Central memory CD8-positive, alpha-beta T cell (primary cell): ENCODE data around the gene ABCA9.
"Not testable (repeated sequence)": the region's sequence is repeated elsewhere in the genome, so short reads cannot be mapped to it uniquely, and the experiment has no call there.

Experiments used
- ATAC-seq: fragments of 150-1000 bp; cut with Tn5 transposase; replicated peaks from 2 replicates; pipeline ENCODE4 v1.10.0; 2022; ENCODE audit warnings: mild to moderate bottlenecking, moderate FRiP score, moderate number of reproducible peaks; ENCODE audit not compliant: poor library complexity, severe bottlenecking; ENCODE audit errors: extremely low read depth
- DNase-seq, 2 donors: peaks; one replicate each; pipeline ENCODE4 v3.0.0; 2021; ENCODE audit warnings: low spot score in 2 of 2
- H3K27ac Mint-ChIP-seq: one replicate; pipeline ENCODE4 v1.8.0; 2022; ENCODE audit warnings: low read depth, mild to moderate bottlenecking, moderate library complexity, mixed read lengths
- H3K27me3 Mint-ChIP-seq: one replicate; pipeline ENCODE4 v1.8.0; 2022; ENCODE audit warnings: mixed read lengths
- H3K36me3 Mint-ChIP-seq: one replicate; pipeline ENCODE4 v1.8.0; 2022; ENCODE audit warnings: mild to moderate bottlenecking, moderate library complexity, mixed read lengths; ENCODE audit not compliant: insufficient read depth
- H3K4me1 Mint-ChIP-seq: one replicate; pipeline ENCODE4 v1.8.0; 2022; ENCODE audit warnings: mixed read lengths
- H3K4me3 Mint-ChIP-seq: one replicate; pipeline ENCODE4 v1.8.0; 2022; ENCODE audit warnings: mild to moderate bottlenecking, moderate library complexity, mixed read lengths
- H3K9me3 Mint-ChIP-seq: one replicate; pipeline ENCODE4 v1.8.0; 2022; ENCODE audit warnings: mixed read lengths

ABCA9 gene

DNA sequence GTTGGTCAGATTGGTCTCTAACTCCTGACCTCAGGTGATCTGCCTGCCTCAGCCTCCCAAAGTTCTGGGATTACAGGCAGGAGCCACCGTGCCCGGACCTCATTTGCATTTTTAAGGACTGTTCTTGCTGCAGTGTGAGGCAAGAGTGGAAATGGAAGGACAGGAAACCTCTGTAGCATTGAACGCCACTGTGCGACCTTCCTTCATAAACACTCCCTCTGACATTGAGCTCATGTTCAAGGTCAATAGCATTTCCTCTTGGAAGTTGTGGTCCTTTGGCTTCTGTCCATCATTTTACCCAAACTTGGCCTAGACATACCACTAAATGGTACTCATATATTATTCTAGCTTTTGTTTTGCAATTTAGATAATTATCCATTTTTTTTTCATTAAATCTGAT, 72.8 kb downstream of the ABCA9 start:
- Mint-ChIP-seq H3K4me3 (no peak overlapping the region), H3K36me3 (no peaks in the 10 kb centered on the region), H3K27ac (no peak overlapping the region), H3K27me3 (no peaks in the 10 kb centered on the region), H3K4me1 (no peaks in the 10 kb centered on the region), H3K9me3 (no peaks in the 10 kb centered on the region)
- DNase-seq (no peak), ATAC-seq (no peak)

- ATAC-seq, result no peak
Observed at GRCh38 chr17:68981288-68981687, 79.4 kb downstream of the ABCA9 start.

DNA sequence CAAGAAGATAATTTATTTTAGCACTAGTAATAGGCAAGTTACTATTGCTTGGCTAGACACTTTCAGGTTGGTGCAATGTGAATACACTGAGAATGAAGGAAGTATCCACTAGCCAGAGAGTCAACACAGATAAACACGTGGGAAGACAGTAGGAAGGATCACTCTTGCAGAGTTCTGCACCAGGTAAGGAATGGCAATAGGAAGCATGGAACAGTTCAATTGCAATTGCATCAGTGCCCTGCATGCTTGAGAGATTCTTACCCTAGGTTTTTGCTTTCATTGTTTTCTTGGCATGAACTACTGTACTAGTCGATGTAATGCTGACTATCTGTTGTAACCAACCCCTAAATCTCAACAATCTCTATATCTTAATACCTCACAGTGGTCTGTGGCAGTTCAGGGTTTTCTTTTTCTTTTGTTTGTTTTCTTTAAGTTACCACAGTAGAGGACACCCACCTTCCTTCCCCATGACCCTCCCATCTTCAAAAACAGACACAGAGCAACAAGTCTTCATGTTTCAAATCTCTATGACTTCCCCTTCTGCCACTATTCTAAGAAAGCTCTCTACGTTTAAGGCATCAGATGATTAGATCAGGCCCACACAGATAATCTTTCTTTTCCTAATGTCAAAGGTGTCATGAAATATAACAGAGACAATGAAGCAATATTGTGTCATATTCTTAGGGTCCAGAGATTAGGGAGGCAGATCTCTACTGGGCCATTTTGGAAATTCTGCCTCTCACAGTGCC, 87.5 kb downstream of the ABCA9 start:
- H3K9me3 Mint-ChIP-seq, result peaks cover 6% of the 10 kb centered on the region
- no peak for ATAC-seq
- peaks cover 27% of the 10 kb centered on the region for H3K27me3 Mint-ChIP-seq
- no peak for DNase-seq
- no peaks in the 10 kb centered on the region for H3K4me1 Mint-ChIP-seq
- no peak overlapping the region for H3K4me3 Mint-ChIP-seq
- no peak overlapping the region for H3K27ac Mint-ChIP-seq
- no peaks in the 10 kb centered on the region for H3K36me3 Mint-ChIP-seq

More at GRCh38 chr17:68981288-68981687, 79.4 kb downstream of the ABCA9 start:
- H3K4me3 Mint-ChIP-seq, result no peak overlapping the region
- no peak overlapping the region for H3K27ac Mint-ChIP-seq
- H3K9me3 Mint-ChIP-seq, result no peaks in the 10 kb centered on the region
- DNase-seq, result no peak
- peaks cover 11% of the 10 kb centered on the region for H3K27me3 Mint-ChIP-seq
- H3K36me3 Mint-ChIP-seq, result no peaks in the 10 kb centered on the region
- no peaks in the 10 kb centered on the region for H3K4me1 Mint-ChIP-seq

DNA sequence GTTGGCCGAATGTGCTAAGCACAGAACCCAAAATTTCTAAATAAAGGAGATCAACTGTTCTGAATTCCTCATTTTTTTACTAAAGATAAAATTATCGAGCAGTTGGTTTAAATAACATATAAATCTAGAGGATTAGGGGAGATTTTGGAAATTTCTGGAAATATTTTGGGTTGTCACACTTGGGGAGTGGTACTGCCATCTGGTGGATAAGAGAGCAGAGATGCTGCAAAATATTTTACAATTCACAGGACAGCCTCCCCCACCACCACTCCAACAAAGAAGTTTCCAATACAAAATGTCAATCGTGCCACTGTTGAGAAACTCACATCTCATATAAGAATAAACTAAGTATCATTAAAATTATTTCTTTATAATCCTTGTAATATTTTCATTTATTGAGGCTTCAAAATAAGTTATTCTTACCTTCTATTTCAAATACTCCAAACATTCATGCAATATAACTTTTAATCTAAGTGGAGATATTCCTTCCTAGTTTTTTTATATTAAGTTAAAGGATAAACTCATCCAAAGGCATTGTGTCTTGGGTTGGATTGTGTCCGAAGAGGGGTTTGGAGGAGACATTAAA, 88.5 kb downstream of the ABCA9 start:
- Mint-ChIP-seq H3K36me3 (no peaks in the 10 kb centered on the region), H3K27me3 (peaks cover 25% of the 10 kb centered on the region), H3K9me3 (peaks cover 6% of the 10 kb centered on the region), H3K4me1 (no peaks in the 10 kb centered on the region), H3K4me3 (no peak overlapping the region), H3K27ac (no peak overlapping the region)
- no peak for ATAC-seq
- no peak for DNase-seq

GRCh38 chr17:68969101-68969500, 91.6 kb downstream of the ABCA9 start:
- H3K4me3 Mint-ChIP-seq, result no peak overlapping the region
- no peaks in the 10 kb centered on the region for H3K27me3 Mint-ChIP-seq
- H3K9me3 Mint-ChIP-seq, result no peaks in the 10 kb centered on the region
- DNase-seq (no peak), ATAC-seq (no peak)
- H3K27ac Mint-ChIP-seq, result no peak overlapping the region
- H3K36me3 Mint-ChIP-seq, result no peaks in the 10 kb centered on the region
- no peaks in the 10 kb centered on the region for H3K4me1 Mint-ChIP-seq

DNA sequence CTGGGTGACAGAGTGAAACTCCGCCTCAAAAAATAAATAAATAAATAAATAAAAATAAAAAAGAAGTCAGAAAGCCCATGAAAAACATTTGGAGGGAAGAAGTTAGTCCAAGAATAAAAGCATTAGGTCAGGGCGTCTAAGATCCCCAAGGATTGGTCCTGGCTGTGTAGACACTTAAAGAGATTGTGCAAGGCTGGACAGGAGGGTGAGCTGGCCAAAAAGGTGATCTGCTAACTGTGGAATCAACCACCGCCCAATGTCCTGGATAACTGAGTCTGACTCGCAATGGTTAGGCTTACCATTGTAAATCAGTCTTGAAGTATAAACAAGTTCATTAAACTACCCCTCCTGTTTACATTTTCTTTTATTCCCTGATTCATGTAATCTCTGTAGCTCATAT, 96.8 kb downstream of the ABCA9 start:
- H3K4me3 Mint-ChIP-seq, result no peak overlapping the region
- no peaks in the 10 kb centered on the region for H3K4me1 Mint-ChIP-seq
- no peak overlapping the region for H3K27ac Mint-ChIP-seq
- H3K27me3 Mint-ChIP-seq, result no peaks in the 10 kb centered on the region
- H3K36me3 Mint-ChIP-seq, result no peaks in the 10 kb centered on the region
- ATAC-seq, result no peak
- H3K9me3 Mint-ChIP-seq, result no peaks in the 10 kb centered on the region
- no peak for DNase-seq

DNA sequence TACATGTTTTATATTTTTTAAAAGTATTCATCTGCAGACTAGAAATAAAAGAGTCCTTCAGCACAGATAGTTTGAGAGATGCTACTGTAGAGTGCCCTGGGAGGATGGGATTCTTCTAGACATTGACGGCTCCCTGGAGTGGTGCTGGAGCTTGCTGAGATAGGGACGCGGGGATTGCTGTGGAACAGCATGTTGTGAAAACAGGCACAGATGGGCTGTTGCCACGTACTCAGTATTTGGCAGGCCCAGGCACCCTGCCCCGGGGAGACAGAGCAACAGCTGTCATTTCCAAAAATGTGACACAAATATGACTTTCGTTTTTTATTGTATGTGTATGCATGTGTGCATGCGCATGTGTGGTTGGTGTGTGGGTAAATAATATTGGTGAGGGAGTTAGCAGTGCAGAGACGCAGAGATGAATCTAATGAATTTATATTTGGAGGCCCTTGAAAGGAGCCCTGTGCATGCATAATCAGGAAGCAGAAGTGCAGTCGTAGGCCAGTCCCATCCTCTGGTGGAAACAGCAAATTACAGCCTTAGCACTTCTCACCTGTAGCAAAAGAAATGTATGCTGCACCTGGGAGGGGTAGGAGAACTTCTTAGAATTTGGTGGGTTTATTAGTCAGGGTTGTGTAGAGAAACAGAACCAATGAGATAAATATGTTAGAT, 99.4 kb downstream of the ABCA9 start:
- H3K36me3 Mint-ChIP-seq, result no peaks in the 10 kb centered on the region
- H3K27me3 Mint-ChIP-seq, result no peaks in the 10 kb centered on the region
- no peaks in the 10 kb centered on the region for H3K9me3 Mint-ChIP-seq
- ATAC-seq (no peak), DNase-seq (no peak)
- H3K4me1 Mint-ChIP-seq, result no peaks in the 10 kb centered on the region
- no peak overlapping the region for H3K27ac Mint-ChIP-seq
- no peak overlapping the region for H3K4me3 Mint-ChIP-seq

GRCh38 chr17:68959117-68959516, 101.6 kb downstream of the ABCA9 start:
- not testable (repeated sequence) for H3K36me3 Mint-ChIP-seq, H3K4me3 Mint-ChIP-seq, H3K4me1 Mint-ChIP-seq, H3K27ac Mint-ChIP-seq, H3K27me3 Mint-ChIP-seq, H3K9me3 Mint-ChIP-seq, DNase-seq, ATAC-seq

DNA sequence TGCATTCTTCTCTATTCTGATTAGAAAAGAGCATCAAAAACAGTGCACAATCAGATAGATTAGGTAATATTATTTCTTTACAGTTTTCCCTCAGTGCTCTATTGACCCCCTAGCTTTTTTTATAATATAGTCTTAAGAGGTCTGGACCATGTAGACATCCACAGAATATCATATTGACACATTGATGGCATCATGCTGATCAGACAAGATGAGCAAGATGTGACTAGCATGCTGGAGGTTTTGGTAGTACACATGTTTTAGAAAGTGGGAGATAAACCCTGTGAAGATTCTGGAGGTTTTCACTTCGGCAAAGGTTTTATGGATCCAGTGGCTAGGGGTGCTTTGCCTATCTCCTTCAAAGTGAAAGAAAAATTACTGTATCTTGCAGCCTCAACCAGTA, 102.8 kb downstream of the ABCA9 start:
- no peak for ATAC-seq

GRCh38 chr17:68955181-68955841, 105.4 kb downstream of the ABCA9 start, which contains the start of gene ABCA8:
TSS of gene ABCA8 (minus strand) at chr17:68955392. CDS start at chr17:68942034, 13,358 bp downstream.
- Mint-ChIP-seq H3K9me3 (no peaks in the 10 kb centered on the region), H3K4me1 (no peaks in the 10 kb centered on the region), H3K4me3 (no peak within 1 kb of the TSS), H3K36me3 (peaks cover 5% of the 10 kb centered on the region), H3K27ac (no peak within 1 kb of the TSS), H3K27me3 (peaks cover 14% of the 10 kb centered on the region)
- DNase-seq (no peak), ATAC-seq (no peak)

More for the DNA sequence above, 102.8 kb downstream of the ABCA9 start:
- no peak overlapping the region for H3K27ac Mint-ChIP-seq
- H3K36me3 Mint-ChIP-seq, result peaks cover 3% of the 10 kb centered on the region
- no peak for DNase-seq
- H3K9me3 Mint-ChIP-seq, result no peaks in the 10 kb centered on the region
- no peaks in the 10 kb centered on the region for H3K4me1 Mint-ChIP-seq
- peaks cover 5% of the 10 kb centered on the region for H3K27me3 Mint-ChIP-seq
- no peak overlapping the region for H3K4me3 Mint-ChIP-seq

- Mint-ChIP-seq H3K9me3 (no peaks in the 10 kb centered on the region), H3K27me3 (peaks cover 14% of the 10 kb centered on the region), H3K27ac (no peak overlapping the region), H3K4me1 (no peaks in the 10 kb centered on the region), H3K4me3 (no peak overlapping the region), H3K36me3 (peaks cover 5% of the 10 kb centered on the region)
- no peak for ATAC-seq
- DNase-seq, result no peak
Observed at GRCh38 chr17:68954146-68954896, 106.4 kb downstream of the ABCA9 start.

DNA sequence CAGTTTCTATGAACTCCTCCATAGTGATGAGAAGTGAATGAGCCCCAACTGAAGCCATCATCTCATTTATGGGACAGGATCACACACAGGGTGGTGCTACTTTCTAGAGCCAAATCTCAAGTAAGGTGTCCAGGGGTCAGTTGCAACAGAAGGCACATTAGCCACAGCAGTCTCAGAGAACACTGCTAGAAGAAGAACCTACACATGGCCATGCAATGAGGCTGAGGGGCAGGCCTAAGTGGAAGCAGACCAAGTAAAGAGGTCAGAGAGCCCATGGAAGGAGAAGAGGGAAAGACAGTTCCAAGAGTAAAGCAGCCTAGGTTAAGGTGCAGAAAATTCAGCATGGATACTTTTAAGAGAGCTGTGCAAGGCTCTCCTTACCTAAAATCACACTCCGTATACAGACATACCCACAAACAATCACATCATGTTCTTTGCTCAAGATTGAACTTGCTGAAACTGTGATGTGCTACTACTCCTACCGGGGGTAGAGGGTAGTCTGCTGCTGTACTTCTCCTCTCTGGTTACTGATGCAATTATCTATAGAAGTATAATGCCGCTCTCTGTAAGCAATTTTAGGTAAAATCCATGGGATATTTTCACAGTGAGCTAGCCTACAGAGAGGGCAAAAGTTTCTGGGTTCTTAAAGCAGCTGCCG, 107.3 kb downstream of the ABCA9 start:
- Mint-ChIP-seq H3K27ac (no peak overlapping the region), H3K36me3 (peaks cover 5% of the 10 kb centered on the region), H3K4me1 (no peaks in the 10 kb centered on the region), H3K9me3 (no peaks in the 10 kb centered on the region), H3K4me3 (no peak overlapping the region), H3K27me3 (peaks cover 14% of the 10 kb centered on the region)
- no peak for DNase-seq
- ATAC-seq, result no peak
